Activated effector memory CD4-positive, alpha-beta T cell treated with Interleukin-2 at 50 U/mL for 16 hours (primary cell): Measurements from ENCODE around the gene LEAP2.

ENCODE experiments used
- DNase-seq: peaks from one replicate; pipeline ENCODE4 v3.0.0-alpha.2; 2020

Gene LEAP2

GRCh38 chr5:132884548-132884947, 11.1 kb downstream of the LEAP2 start:
- no peak for DNase-seq

- no peak for DNase-seq
Observed at GRCh38 chr5:132886064-132886823, 12.8 kb downstream of the LEAP2 start.

GRCh38 chr5:132887283-132887682, 13.8 kb downstream of the LEAP2 start:
- no peak for DNase-seq

GRCh38 chr5:132889501-132889900, 16.0 kb downstream of the LEAP2 start:
- DNase-seq, result no peak

DNA sequence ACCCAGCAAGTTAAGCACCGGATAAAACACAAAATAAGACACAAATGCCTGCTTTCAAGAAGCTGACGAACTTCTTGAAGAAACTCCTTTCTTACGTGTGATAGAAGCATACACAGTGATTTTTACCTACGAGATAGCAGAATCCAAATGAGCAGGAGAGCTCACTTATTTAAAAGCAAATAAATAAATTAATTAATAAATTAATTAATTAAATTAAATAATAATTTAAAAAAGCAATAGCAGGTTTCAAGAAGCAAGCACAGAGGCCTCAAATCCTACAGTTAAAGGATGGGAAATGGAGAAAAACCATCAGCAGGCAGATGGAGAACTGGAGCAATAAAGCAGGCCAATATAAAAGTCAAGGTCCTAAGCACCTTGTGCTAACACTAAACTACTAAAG, 17.3 kb downstream of the LEAP2 start:
- no peak for DNase-seq

DNA sequence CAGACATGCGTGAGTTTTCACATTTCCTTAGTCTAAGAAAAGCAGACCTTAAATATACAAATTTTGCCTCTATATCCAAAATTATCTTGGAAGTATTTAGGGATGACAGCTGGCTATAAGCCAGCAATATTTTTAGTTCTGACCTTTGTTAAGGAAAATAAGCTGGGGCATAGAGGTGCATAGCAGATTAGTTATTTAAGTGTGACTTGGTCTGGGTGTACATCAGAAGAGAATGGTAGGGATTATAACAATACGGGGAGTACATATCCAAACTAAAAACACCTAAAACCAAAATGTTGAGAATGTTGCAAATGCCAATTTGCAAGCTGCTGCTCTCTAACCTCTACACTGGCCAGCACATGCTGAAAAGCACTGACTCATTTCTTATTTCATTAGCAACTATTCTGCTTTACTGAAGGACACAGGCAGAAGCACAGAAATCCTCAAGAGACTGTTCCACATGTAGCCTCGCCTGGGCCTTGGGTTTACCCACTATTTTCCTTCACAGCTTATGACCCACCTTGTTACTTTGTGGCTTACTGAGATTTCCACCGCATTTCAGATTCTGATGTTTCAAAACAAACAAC, 22.3 kb downstream of the LEAP2 start:
- DNase-seq, result no peak

DNA sequence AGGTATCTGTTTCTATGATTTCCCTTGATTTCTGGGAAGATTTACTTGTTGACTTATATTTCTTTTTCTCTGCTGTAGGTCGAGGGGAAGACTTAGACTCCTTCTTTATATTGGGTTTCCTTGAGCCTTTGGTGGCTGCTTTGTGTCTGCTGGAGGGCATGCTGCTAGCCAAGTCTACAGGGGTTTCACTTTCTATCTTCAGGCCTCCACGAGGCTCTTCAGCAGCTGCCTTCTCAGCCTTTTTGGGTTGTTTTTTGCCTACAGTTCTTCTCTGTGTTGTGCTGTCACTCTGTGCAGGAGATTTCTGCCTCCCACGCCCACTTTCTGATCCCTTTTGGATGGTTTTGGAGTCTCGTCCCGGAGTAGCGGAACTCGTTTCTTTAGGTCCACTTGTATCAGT, 23.2 kb downstream of the LEAP2 start:
- DNase-seq, result no peak

DNA sequence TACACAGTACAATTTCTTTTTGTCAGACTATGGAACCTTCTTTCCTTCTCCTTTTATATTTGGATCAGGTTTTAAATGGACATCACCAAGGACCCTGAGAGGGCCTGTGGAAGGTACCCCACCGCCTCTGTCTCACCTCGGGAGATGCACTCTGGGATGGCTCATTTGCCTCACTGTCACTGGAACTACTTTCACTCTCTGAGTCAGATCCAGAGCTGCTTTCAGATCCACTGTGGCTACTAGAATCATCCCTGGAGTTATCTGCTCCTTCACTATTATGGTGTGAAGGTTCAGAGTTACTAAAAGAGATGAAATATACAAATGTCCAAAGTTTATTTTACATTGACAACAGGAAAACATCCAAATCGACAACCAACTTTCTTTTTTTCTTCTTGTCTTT, 24.6 kb downstream of the LEAP2 start:
- DNase-seq, result no peak

DNA sequence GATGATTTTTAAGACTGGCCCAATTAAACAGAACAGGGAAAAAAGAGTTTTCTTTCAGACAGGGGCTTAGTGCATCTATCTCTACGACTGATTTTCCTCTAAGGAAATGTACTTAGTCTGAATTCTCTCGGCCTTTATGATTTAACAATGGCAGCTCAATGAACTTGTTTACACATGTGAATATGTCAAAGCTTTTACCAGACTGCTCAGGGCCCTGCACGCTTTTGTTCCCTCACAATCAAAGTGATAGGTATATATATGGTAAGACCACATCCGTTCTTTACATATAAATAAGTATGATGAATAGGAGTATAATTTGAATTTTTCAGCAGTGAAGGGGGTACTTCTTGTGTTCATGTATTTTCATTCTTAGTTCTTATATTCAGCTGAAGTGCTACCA, 27.6 kb downstream of the LEAP2 start:
- DNase-seq, result no peak

GRCh38 chr5:132901730-132902129, 28.3 kb downstream of the LEAP2 start:
- no peak for DNase-seq

GRCh38 chr5:132905938-132906337, 32.5 kb downstream of the LEAP2 start:
- DNase-seq, result no peak

DNA sequence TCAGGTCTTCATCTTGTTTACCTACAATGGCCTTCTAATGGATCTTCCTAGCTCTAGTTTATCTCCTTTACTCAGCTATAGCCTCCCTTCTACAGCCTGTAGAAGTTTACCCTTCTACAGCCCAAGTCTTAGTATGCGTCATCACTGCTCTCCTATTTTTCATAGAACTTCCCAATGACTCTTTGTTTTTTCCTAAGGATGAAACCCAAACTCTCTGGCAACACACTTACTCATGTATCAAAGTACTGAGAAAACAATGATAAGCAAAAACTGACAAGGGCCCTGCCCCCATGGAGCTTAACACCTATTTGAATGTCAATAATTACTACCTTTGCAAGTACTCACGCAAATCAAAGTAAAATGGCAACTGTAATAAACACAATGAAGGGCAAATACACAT, 33.7 kb downstream of the LEAP2 start:
- DNase-seq, result no peak

- no peak for DNase-seq
Observed at GRCh38 chr5:132909702-132910101, 36.2 kb downstream of the LEAP2 start.

- no peak for DNase-seq
Observed at GRCh38 chr5:132915681-132916080, 42.2 kb downstream of the LEAP2 start.

- DNase-seq, result no peak
Observed at GRCh38 chr5:132916086-132916485, 42.6 kb downstream of the LEAP2 start.
